ENCODE results near the gene IGFBP7. TPM values are rescaled to one million over a fixed set of nuclear protein-coding genes. Genes with fewer than 3 reads are reported as not detected.

The IGFBP7 gene
- polyA plus RNA-seq, 5 donors, result 261 to 353 (median 329) TPM

DNA sequence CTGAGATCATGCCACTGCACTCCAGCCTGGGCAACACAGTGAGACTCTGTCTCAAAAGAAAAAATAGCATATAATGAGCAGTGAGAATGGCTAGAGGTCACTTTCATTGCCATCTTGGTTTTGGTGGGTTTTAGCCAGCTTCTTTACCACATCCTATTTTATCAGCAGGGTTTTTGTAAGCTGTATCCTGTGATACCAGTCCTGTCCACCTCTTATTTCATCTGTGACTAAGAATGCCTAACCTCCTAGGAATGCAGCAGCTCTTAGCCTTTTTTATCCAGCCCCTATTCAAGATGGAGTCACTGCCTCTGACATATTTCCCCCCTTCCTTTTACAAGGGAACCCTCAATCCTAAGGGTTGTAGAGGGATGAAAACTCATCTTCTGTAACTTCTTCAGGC lies 26.1 kb upstream of the IGFBP7 start:
- DNase-seq, result no peak

DNA sequence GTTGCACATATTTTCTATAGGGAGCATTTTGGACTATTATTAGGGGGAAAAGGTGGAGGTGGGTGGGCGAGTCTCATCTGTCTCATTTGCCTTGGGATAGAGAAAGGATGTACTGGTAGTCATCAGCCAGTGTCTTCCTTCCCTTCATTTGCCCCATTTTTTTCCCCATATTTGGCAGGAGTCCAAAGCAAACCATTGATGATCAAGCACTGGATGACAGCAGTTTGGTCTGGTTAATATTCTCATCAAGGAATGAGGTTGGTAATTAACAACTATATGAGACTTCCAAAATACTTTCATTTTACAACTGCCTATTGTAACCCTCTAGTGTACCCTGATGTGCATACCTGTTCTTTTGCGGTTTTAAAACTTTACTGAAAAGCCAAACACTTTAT lies 22.6 kb upstream of the IGFBP7 start:
- no peak for DNase-seq

GRCh38 chr4:57131849-57132742 lies 21.9 kb upstream of the IGFBP7 start:
- DNase-seq, result no peak

- DNase-seq, result no peak
These were observed 19.3 kb upstream of the IGFBP7 start for GRCh38 chr4:57129477-57129876.

- no peak for DNase-seq
These were observed 17.2 kb upstream of the IGFBP7 start for GRCh38 chr4:57127361-57127760.

- DNase-seq, result no peak
These were observed 15.8 kb upstream of the IGFBP7 start for GRCh38 chr4:57125996-57126395.

DNA sequence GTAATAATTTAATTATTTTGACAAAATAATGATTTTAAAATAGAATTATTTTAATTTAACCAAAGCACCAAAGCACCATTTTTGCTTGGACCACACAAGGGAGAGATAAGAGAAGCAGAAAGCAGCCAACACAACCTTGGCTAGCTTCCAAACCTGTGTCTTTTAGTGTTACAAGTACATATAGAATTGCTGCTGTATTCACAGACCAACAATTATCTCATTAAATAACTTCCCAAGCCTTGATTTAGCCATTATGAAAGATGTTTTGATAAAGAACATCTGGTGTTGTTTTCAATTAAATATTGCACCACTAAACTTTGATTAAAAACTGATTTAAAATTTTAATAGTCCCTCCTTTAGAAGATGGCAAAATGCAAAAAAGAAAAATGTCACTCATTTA lies 14.0 kb upstream of the IGFBP7 start:
- DNase-seq, result peak in 1 of 2 donors; percentile 83

DNA sequence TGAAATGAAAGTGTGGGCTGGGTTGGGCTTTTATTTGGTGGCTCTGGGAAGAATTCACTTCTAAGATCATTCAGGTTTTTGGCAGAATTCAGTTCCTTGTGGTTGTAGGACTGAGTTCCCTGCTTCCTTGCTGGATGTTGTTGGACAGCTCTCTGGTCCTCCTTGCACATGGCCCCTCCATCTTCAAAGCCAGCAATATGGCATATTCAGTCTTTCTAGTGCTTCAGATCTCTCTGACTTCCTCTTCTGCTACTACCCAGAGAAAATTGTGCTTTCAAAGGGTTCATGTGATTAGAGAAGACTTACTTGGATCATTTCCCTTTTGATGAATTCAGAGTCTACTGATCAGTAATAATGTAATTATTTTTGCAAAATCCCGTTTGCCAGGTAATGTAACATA lies 12.8 kb upstream of the IGFBP7 start:
- no peak for DNase-seq

- DNase-seq, result peak in 1 of 2 donors; percentile 64
These were observed 9.0 kb upstream of the IGFBP7 start for GRCh38 chr4:57119054-57119651.

- no peak for DNase-seq
These were observed 7.3 kb upstream of the IGFBP7 start for GRCh38 chr4:57117491-57117890.

DNA sequence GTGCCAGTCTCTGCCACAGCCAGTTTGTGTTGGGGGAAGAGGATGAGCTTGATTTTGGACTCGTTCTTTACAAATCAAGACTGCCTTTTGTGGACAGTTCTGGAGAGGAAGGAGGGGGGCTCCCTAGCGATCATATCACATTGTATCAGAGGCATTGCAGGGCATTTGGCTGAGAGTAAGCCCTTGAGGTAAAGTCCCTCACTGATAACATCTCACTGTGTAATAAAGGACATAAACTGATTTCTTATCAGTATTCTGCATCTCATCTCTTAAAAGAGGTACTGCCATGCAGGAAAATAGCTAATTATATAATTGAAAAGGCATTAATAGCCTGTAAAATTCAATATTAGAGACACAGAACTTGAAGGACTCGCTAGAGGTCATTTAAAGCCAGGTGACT lies 6.1 kb upstream of the IGFBP7 start:
- DNase-seq, result no peak

DNA sequence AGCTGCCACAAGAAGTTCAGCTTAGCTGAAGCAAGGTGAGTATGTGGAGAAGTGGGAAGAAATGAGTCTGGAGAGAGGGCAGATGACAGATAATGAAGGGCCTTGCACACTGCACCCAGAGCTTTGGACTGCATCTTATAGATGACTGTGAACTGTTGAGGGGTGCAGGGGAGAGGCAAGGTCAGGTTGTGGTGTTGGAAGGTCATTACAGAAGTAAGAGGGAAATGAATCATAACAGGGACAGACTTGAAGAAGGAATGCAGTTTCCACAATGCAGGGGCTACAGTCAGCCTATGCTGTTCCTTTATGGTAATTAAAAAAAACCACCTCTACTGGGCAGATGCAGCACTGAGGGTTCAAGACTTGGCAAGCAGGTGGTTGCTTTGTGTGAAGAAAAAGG lies 4.8 kb upstream of the IGFBP7 start:
- DNase-seq, result no peak

DNA sequence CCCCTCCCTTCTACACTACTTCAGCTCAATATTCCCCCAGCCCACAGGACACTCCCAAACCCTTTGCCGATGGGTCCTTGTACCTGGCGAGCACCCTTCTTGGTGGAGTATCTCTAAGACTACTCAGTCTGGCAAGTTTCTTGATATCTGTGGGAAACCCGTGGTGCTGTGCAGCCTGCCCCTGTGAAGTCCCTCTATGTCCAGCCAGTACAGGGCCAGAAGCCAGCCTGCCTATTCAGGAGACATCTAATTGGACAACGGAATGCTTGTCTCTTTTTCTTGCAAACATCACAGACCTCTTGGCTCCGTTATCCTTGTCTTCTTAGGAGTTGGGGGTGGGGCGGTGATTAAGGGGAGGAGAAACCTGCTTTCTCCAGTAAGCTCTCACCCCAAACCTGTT lies 3.7 kb upstream of the IGFBP7 start:
- no peak for DNase-seq

DNA sequence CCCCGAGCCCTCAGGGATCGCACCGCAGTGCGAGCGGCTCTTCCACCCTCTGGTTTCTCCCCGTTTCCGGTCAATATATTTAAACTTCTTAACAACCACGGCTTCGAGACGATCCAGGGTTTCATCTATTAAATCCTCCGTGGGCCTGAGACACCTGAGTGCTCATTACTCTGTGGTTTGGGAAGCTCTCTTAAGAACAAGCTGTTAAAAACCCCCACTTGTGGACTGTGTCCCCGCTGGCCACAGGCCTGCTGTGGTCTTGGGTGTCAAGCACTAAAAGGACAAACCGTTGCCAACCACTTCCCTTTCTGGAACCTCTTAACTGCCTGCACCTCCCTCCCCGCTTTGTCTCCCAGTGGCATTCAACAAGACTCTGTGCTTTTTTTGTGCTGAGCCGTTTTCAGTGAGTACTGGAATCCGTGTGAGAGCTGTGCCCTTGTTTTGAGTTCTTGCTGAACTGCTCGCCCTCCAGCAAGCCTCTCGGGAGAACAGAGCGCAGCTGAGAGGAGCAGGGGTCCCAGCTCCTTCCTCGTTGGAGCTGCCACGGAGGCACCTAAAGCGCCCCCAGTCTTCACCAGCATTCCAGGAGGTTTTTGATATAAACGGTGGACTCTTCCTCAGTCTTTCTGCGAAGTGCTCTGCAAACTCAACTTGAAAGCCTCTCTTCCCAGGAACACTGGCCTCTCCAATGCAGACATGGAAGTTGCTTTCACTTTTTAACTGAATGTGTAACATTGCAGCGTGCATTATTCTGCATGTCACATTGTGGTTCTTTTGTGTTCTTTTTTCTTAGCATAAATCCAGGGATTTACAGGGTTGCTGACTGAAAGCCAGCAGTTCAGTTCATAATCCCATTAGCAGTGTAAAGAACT lies 691 bp upstream of the IGFBP7 start:
- peak; percentile 64 to 67 for DNase-seq

- no peak for DNase-seq
These were observed 756 bp downstream of the IGFBP7 start for GRCh38 chr4:57109411-57109846.

DNA sequence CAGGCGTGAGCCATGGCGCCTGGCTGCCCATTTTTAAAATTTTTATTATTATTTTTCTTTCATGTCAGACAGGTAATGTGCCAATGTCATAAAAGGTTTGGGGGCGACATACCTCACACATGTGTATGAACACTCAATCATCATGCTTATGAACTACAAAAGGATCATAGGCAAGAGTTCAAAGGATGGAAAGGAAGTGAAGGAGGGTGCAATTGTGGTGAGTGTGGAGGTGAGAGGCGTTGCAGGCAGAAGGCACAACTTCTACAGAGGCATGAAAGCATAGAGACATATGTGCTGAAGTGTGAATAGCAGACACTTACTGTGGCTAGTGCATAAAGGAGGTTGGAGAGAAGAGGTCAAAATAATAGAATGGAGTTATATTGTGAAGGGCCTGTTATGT lies 4.0 kb downstream of the IGFBP7 start:
- DNase-seq, result no peak

DNA sequence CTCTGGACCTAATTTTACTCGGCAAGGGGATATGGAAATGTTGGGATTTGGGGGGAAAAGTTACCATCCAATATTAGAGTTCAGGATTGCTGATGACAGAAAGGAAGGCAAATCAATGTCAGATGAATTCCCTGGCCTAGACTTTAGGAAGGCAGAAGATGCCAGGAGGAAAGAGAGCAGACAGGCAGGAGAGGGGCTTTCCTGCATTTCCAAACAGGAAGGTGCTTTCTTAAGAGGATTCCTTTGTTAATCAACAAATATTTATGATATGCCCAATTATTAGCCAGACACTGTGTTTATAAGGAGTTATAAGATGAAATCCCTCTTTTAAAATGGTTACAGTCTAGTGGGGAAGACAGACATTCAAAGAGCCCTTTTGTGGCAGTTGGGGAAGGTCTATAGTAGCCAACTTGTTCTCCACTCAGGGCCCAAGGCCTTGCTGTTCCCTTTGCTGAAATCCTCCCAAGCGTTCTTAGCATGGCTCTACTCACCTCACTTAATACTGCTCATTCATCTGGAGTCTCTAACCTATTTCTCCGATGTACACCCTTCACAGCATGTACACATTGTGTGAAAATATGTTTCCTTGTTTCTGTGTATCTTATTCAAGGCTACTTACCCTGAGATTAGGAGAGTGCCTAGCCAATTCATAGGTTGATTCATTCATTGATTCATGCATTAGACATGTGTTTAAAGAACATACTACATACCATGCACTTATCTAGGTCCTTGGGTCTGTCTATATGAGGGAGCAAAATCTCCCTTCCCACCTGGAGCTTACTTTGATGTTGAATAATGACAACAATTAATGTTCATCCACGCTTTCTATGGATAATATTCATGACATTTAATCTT lies 5.3 kb downstream of the IGFBP7 start:
- DNase-seq, result no peak

DNA sequence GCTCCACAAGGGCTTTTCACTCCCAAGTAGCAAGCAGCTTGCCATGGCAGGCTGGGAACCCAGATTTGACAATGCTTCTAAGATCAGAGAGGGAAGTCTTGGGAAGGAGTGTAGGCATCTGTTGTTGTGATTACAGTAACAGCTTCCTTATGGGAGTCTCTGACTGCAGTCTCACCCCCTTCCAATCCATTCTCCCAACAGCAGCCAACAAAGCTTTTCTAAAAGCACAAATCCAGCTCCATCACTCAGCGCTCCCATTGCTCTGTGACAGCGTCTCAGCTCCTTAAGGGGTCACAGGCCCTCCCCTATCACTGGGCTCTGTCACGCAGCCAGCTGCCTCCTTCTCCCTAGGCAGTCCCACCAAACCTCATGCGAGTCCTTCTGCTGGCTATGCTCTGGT lies 7.1 kb downstream of the IGFBP7 start:
- DNase-seq, result peak in 1 of 2 donors; percentile 37

- peak; percentile 56 to 61 for DNase-seq
These were observed 8.0 kb downstream of the IGFBP7 start for GRCh38 chr4:57102050-57102624.

- DNase-seq, result no peak
These were observed 9.1 kb downstream of the IGFBP7 start for GRCh38 chr4:57100979-57101651.
